H1 (cell line): ENCODE data around the gene ENPP7. TPM values are rescaled to one million over a fixed set of nuclear protein-coding genes. Genes with fewer than 3 reads are reported as not detected.
A peak's percentile ranks its signal among the peaks of the same experiment; 100 is the strongest.

ENCODE experiments used
- CHD2 ChIP-seq: IDR thresholded peaks from 2 replicates; pipeline ENCODE4 v1.6.1; 2012; ENCODE audit warnings: low read length, improper control_type of control experiment
- EGR1 ChIP-seq: IDR thresholded peaks from 2 replicates; pipeline ENCODE4 v1.6.1; 2011; ENCODE audit warnings: low read depth, low read length, borderline replicate concordance
- EZH2 ChIP-seq: fragments of 200-600 bp; sonication (generic); IDR thresholded peaks from 2 replicates; pipeline ENCODE4 v1.7.1; 2012; ENCODE audit warnings: low read depth, mild to moderate bottlenecking, moderate library complexity, low read length, inconsistent platforms; ENCODE audit not compliant: severe bottlenecking
- RAD21 ChIP-seq, 2 experiments: IDR thresholded peaks in 1 of 2; conservative IDR thresholded peaks in 1 of 2; 2 replicates each; pipeline ENCODE4 v1.6.1; 2011; ENCODE audit warnings: low read depth in 2 of 2, low read length in 2 of 2, improper control_type of control experiment in 1 of 2, inconsistent platforms in 1 of 2, mild to moderate bottlenecking in 1 of 2, moderate library complexity in 1 of 2
- TAF1 ChIP-seq: IDR thresholded peaks from 2 replicates; pipeline ENCODE4 v1.6.1; 2011; ENCODE audit warnings: mild to moderate bottlenecking, low read depth, low read length
- ZNF274 ChIP-seq: IDR thresholded peaks from 2 replicates; pipeline ENCODE4 v1.7.0; 2012; ENCODE audit warnings: low read length, borderline replicate concordance; ENCODE audit errors: extremely low read depth
- polyA plus RNA-seq, 7 experiments: library from polyadenylated mRNA; depleted of rRNA in 3 of 7; stranded (reverse) in 5 of 7; unstranded in 2 of 7; fragments of >200 nt in 5 of 7; fragments of 200-250 nt in 2 of 7; gene quantifications; 1 replicate in 5 of 7; 2 replicates in 1 of 7; 4 replicates in 1 of 7; pipeline versions ENCODE4 v1.2.1 to v1.2.3, GENCODE V29; 2011 to 2013; ENCODE audit warnings: missing spikeins in 2 of 7, mixed read lengths in 2 of 7
- total RNA-seq: library from RNA; stranded (reverse); fragmentation: NEBNext Ultra II Directional; extraction: Animal tissue kit (Norgen Biotek cat#: 25700); gene quantifications from 2 replicates; pipeline ENCODE4 v1.2.1, GENCODE V29; 2021

The ENPP7 gene
- total and polyA plus RNA-seq, 2 of the 8 experiments (the other 6 are each of a cell fraction or from before 2014, with no cell fraction given): not detected

DNA sequence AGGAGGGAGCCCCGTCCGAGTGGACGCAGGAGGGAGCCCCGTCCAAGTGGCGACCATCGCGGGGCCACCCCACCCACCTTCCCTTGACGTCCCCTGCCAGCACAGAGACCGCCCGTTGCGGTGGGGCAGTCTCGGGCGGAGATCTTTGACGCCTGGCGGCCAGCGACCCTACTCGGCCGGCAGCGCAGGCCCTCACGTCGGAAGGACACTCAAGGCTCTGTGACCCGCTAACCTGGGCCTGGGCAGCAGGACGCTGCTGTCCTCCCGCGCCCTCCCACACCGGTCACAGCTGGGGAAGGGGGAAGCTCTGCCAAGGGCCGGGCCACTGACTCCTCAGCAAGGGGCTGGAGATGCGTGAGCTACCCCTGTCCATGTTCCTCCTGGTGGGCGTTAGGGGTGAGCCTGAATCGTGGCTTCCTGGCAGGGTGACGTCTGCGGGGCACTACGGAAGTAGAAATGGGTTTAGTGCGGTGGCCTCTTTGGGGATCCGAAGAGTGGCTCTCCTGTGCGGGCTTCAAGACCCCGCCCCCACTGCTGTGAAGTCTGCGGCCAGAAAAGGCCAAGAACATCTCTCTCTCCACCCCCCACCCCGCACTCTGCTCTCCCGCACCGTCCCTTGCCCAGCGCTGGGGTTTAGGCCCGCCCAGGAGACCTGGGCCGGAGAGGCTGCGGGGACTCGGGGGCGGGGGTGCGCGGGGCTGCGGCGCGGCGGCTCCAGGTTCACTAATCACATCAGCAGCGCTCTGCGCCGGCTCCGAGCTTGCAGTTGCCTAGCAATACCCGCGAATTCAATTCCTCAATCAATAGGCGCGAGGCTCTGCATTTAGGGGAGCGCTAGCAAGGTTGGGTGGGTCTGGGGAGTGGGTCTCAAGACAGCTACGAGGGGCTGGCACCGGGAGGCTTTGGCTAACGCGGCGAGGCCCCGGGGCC lies 60.3 kb downstream of the ENPP7 start (continued):
- TF ChIP-seq RAD21 (IDR thresholded peaks at IDR 0.05 in 1 of 2, conservative IDR thresholded peaks at IDR 0.05 in 1 of 2; ENCODE audit: low read depth in 2 of 2, low read length in 2 of 2) (no peak), CHD2 (no peak), ZNF274 (no peak), EZH2 (peak; percentile 92), EGR1 (no peak), TAF1 (no peak)
- TF ChIP-seq, all 59 proteins: peak for 3
